Psoas muscle (tissue), 8 donors: ENCODE measurements around the gene OR51D1. TPM values are rescaled to one million over a fixed set of nuclear protein-coding genes. Genes with fewer than 3 reads are reported as not detected.
A peak's percentile ranks its signal among the peaks of the same experiment; 100 is the strongest.

Experiments used
- ATAC-seq, 4 donors: fragments of 200-7000 bp; cut with Tn5 transposase; one replicate each; pipeline ENCODE4 v1.9.1; 2020; ENCODE audit warnings: moderate library complexity in 3 of 4, mild to moderate bottlenecking in 2 of 4
- DNase-seq, 2 donors: peaks; one replicate each; pipeline ENCODE4 v3.0.0-alpha.2; 2020
- H3K27ac ChIP-seq: fragments of 200-600 bp; one replicate; pipeline ENCODE4 v1.8.0; 2022
- H3K27me3 ChIP-seq, 3 donors: fragments of 200-600 bp in 1 of 3; one replicate each; pipeline versions ENCODE4 v1.6.1 to v1.8.0; 2013 to 2022; ENCODE audit warnings: low read length in 2 of 3, mild to moderate bottlenecking in 2 of 3, moderate library complexity in 1 of 3; ENCODE audit not compliant: insufficient read depth in 3 of 3
- H3K36me3 ChIP-seq, 2 donors: fragments of 200-600 bp in 1 of 2; one replicate each; pipeline versions ENCODE4 v1.6.1 to v1.8.0; 2013 to 2022; ENCODE audit warnings: low read depth in 1 of 2, mild to moderate bottlenecking in 1 of 2, moderate library complexity in 1 of 2; ENCODE audit not compliant: insufficient read depth in 1 of 2
- H3K4me1 ChIP-seq: fragments of 200-600 bp; one replicate; pipeline ENCODE4 v1.8.0; 2022
- H3K4me3 ChIP-seq: fragments of 200-600 bp; one replicate; pipeline ENCODE4 v1.8.0; 2022; ENCODE audit warnings: mild to moderate bottlenecking
- H3K9me3 ChIP-seq: fragments of 200-600 bp; one replicate; pipeline ENCODE4 v1.8.0; 2022
- CTCF ChIP-seq: fragments of 200-600 bp; IDR thresholded peaks from one replicate; pipeline ENCODE4 v1.8.0; 2022; ENCODE audit warnings: antibody characterized with exemption
- WGBS, 3 donors: extraction: QIAGEN DNeasy Blood & Tissue Kit; methylation state at CpG; one replicate each; pipeline versions ENCODE4 v1.1.6 to v1.1.7; 2013; 5-methylcytosine and 5-hydroxymethylcytosine counted together
- intact Hi-C, 2 donors: fragments of 100-400 bp; cut with DNase I; formaldehyde crosslinking; loops; one replicate each; pipeline versions ENCODE4 v1.11.0 to v1.14.2; 2022
- polyA plus RNA-seq, 3 donors: library from polyadenylated mRNA; stranded (reverse); fragments of 200-250 nt; gene quantifications; one replicate each; pipeline ENCODE4 v1.2.3, GENCODE V29; 2013
- total RNA-seq, 4 donors: library from RNA; stranded (reverse); fragmentation: NEBNext Ultra II Directional in 2 of 4; extraction: Animal tissue kit (Norgen Biotek cat#: 25700) in 2 of 4; gene quantifications; one replicate each; pipeline versions ENCODE4 v1.2.1 to v1.2.4, GENCODE V29; 2021 to 2023
- donor health status: healthy with polysubstance abuse.
- donor health status: DM: no; HTN: no; CAD: no; lungs with moderate emphysema.
- donor health status: Bipolar disorder and iron deficiency.
- donor health status: healthy.
- donor health status: DM: yes; HTN: yes; CAD: no.
- donor health status: DM: no; HTN: no; CAD: no.
- donor health status: DM: no; HTN: no; CAD: no.
- donor health status: DM: yes; HTN: yes; CAD: no.

The OR51D1 gene
- total and polyA plus RNA-seq, 7 donors: not detected

DNA sequence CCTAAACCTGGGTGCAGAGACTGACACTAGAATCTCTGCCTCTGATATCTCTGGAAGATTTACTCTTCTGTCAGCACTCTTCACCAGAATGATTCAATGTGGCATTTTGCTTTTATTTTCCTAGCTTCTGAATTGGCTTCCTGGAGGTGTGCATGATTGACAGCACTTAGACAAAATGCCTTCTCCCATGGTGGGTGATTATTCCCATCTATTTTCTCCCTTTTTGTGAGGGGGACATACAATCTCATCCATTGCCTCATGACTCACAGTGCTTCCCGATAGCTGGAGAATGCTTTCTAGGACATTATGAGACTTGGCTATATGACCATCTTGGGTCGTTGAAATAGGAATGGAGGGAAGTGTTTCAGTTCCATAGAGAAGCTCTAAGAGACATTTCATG is 25.3 kb upstream of the OR51D1 start:
- TF ChIP-seq CTCF: no peak
- intact Hi-C loops: no loop called here
- 78 to 88% (median 84%) methylated on average over 2 of the region's 2 CpGs for WGBS, 3 donors
- no peak for ATAC-seq
- no peaks in the 10 kb centered on the region for H3K9me3 ChIP-seq
- H3K27ac ChIP-seq: no peak overlapping the region
- peaks cover 0 to 3% (median 0%) of the 10 kb centered on the region in 3 donors for H3K27me3 ChIP-seq
- no peak for DNase-seq
- no peaks in the 10 kb centered on the region for H3K36me3 ChIP-seq
- peaks cover 2% of the 10 kb centered on the region for H3K4me1 ChIP-seq
- H3K4me3 ChIP-seq: no peak overlapping the region

DNA sequence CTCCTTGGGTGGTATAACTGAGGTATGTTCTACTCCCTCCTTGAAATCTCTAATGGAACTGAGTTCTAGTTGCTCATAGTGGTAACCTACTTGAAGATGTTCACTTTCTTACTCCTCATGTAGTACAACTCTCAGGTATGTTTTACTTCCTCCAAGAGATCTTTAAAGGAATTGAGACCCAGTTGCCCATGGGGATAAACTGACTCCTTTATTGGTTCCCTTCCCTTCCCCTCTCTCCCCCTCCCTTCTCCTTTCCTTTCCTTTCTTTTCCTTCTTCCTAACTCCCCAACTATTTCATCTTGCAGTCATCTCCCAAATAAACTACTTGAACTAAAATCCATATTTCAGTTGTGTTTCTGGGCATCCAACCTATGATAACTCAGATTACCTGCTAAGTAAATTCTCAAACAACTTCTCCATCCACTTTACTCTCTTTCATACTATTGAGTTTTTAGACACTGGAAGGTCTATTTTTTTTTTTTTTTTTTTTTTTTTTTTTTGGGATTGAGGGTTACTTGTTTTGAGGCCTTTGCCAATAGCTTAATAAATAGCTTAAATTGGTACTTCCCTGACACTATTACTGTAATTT is 21.3 kb upstream of the OR51D1 start:
- DNase-seq (no peak), ATAC-seq (no peak)
- TF ChIP-seq CTCF: no peak
- no peak overlapping the region for H3K4me3 ChIP-seq
- intact Hi-C loops: no loop called here
- no peak overlapping the region for H3K27ac ChIP-seq
- H3K27me3 ChIP-seq: peaks cover 0 to 3% (median 0%) of the 10 kb centered on the region in 3 donors
- no peaks in the 10 kb centered on the region for H3K9me3 ChIP-seq
- H3K36me3 ChIP-seq: no peaks in the 10 kb centered on the region
- no peaks in the 10 kb centered on the region for H3K4me1 ChIP-seq

GRCh38 chr11:4619514-4619913 is 17.8 kb upstream of the OR51D1 start:
- H3K36me3 ChIP-seq: no peaks in the 10 kb centered on the region
- ATAC-seq: no peak

DNA sequence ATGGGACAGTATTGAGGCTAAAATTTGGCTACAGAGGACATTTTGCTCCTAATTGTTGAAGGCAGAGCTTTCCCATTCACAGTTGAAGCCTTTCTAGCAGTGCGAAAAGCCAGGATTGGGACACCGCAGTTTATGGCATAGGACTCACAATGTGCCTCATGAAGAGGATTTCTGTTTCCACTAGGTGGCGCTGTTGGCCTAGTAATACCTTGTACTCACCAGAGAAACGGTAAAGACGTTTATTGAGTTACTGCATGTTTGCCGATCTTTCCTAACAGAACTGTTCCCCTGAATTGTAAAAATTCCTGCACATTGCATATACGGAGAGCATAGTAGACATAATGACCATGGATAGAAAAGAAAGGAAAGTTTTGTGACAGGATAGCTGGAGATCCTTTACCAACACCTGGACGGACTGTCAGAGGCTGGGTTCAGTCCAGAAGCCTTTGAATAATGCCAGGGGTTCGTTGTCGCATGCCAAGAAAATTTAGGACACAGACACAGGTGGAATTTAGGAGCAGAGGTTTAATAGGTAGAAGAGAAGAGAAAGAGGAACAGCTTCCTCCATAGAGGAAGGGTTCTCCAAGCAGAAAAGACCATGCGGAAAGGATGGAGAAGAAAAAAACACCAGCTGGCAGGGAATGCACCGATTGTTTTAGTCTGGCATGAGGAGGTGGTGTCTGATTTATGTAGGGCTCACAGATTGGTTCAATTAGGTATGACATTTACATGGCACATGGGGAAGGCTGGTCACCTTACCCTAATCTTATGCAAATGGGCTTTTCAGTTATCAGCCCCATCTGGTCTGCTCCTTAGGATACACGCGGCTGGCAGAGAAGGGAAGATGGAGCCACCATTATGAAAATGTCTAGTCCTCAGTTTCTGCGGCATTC is 10.8 kb upstream of the OR51D1 start:
- no peaks in the 10 kb centered on the region for H3K4me1 ChIP-seq
- WGBS, 3 donors: 37 to 38% (median 37%) methylated on average over 15 of the region's 15 CpGs
- peak; percentile 60 for TF ChIP-seq CTCF
- no peaks in the 10 kb centered on the region for H3K9me3 ChIP-seq
- ATAC-seq (peak in 1 of 4 donors; percentile 54), DNase-seq (no peak)
- no peak overlapping the region for H3K27ac ChIP-seq
- no peak overlapping the region for H3K4me3 ChIP-seq
- no peaks in the 10 kb centered on the region for H3K27me3 ChIP-seq
- no peaks in the 10 kb centered on the region for H3K36me3 ChIP-seq
- intact Hi-C loops: no loop called here

More at GRCh38 chr11:4619514-4619913, 17.8 kb upstream of the OR51D1 start:
- H3K27ac ChIP-seq: no peak overlapping the region
- intact Hi-C loops: no loop called here
- no peak for TF ChIP-seq CTCF
- H3K4me1 ChIP-seq: no peaks in the 10 kb centered on the region
- H3K27me3 ChIP-seq: peaks cover 0 to 3% (median 0%) of the 10 kb centered on the region in 3 donors
- 79 to 87% (median 81%) methylated on average over 9 of the region's 9 CpGs for WGBS, 3 donors
- no peaks in the 10 kb centered on the region for H3K9me3 ChIP-seq
- no peak overlapping the region for H3K4me3 ChIP-seq
- DNase-seq: no peak
